K562 (cell line): Measurements from ENCODE around the gene ZNF362. TPM values are rescaled to one million over a fixed set of nuclear protein-coding genes. Genes with fewer than 3 reads are reported as not detected.

ENCODE experiments used
- ATAC-seq: fragments of 200-7000 bp; cut with Tn5 transposase; 3 replicates; pipeline ENCODE4 v1.9.1; 2020; ENCODE audit warnings: moderate library complexity
- BruUV-seq: library from RNA; stranded (reverse); fragments of 400-500 nt; replicated peaks from 2 replicates; lab custom pipeline; 2021; lab: Mats Ljungman, UMichigan
- CTCF ChIA-PET: fragments of 300-600 bp; formaldehyde crosslinking; extraction: SDS; loops from one replicate; lab custom pipeline; 2021; ENCODE audit warnings: low intra/inter-chr PET ratio; lab: Yijun Ruan, JAX
- POLR2A ChIA-PET: fragments of 300-600, 350-650 bp; sonication (Branson Sonifier 250); formaldehyde crosslinking; extraction: SDS; loops from one replicate; lab custom pipeline; 2021; ENCODE audit warnings: antibody characterized with exemption, inconsistent platforms; lab: Yijun Ruan, JAX
- DNase-seq, 4 experiments: peaks; one replicate each; pipeline versions ENCODE4 v3.0.0 to v3.0.0-alpha.2; 2011 to 2018; ENCODE audit warnings: low spot score in 3 of 4, mixed read lengths in 3 of 4; ENCODE audit errors: extremely low read depth in 1 of 4
- FAIRE-seq: peaks from 2 replicates; lab custom pipeline; 2011; peaks lifted over from hg19 to GRCh38; lab: Jason Lieb, UNC
- H2AFZ ChIP-seq: 2 replicates; pipeline ENCODE4 v1.6.0; 2011; ENCODE audit warnings: low read depth, low read length, control low read depth, inconsistent platforms
- H3K27ac ChIP-seq: fragments of 200-600 bp; 3 replicates; pipeline ENCODE4 v1.8.0; 2011; ENCODE audit warnings: low read depth, mild to moderate bottlenecking, control low read depth, inconsistent platforms, low read length, moderate library complexity, mixed read lengths; ENCODE audit errors: extremely low read depth
- H3K27me3 ChIP-seq, 2 experiments: fragments of 300-600 bp in 1 of 2; 2 replicates in 1 of 2; 3 replicates in 1 of 2; pipeline versions ENCODE4 v1.6.0 to v1.8.0; 2011; ENCODE audit warnings: inconsistent platforms in 2 of 2, low read length in 2 of 2, mild to moderate bottlenecking in 1 of 2, mixed read lengths in 1 of 2, moderate library complexity in 1 of 2; ENCODE audit not compliant: control insufficient read depth in 2 of 2, insufficient read depth in 2 of 2
- H3K36me3 ChIP-seq: fragments of 300-600 bp; 3 replicates; pipeline ENCODE4 v1.8.0; 2011; ENCODE audit warnings: mild to moderate bottlenecking, low read length, inconsistent platforms; ENCODE audit not compliant: control insufficient read depth, insufficient read depth
- H3K4me1 ChIP-seq, 2 experiments: fragments of 200-600 bp in 1 of 2; replicated peaks in 1 of 2; 2 replicates in 1 of 2; 3 replicates in 1 of 2; pipeline versions ENCODE4 v1.5.1 to v1.8.0; 2011; ENCODE audit warnings: inconsistent platforms in 2 of 2, low read length in 2 of 2, mild to moderate bottlenecking in 1 of 2, mixed read lengths in 1 of 2, moderate library complexity in 1 of 2; ENCODE audit not compliant: control insufficient read depth in 2 of 2, insufficient read depth in 2 of 2
- H3K4me2 ChIP-seq: 2 replicates; pipeline ENCODE4 v1.6.1; 2011; ENCODE audit warnings: low read length, control low read depth, inconsistent platforms, mixed read lengths; ENCODE audit not compliant: insufficient read depth
- H3K4me3 ChIP-seq: fragments of 200-600 bp; sonication (generic), shearing (Covaris generic); 2 replicates; pipeline ENCODE4 v1.5.1; 2016; ENCODE audit warnings: control low read depth, inconsistent platforms
- H3K79me2 ChIP-seq: fragments of 200-600 bp; 3 replicates; pipeline ENCODE4 v1.8.0; 2011; ENCODE audit warnings: low read length, inconsistent platforms; ENCODE audit not compliant: control insufficient read depth, insufficient read depth
- H3K9ac ChIP-seq, 2 experiments: 2 replicates each; pipeline versions ENCODE4 v1.6.0 to v1.6.1; 2011; ENCODE audit warnings: low read depth in 2 of 2, low read length in 2 of 2, control low read depth in 1 of 2, inconsistent platforms in 1 of 2, mild to moderate bottlenecking in 1 of 2, mixed read lengths in 1 of 2; ENCODE audit not compliant: insufficient read depth in 1 of 2
- H3K9me1 ChIP-seq: one replicate; pipeline ENCODE4 v1.6.0; 2011; ENCODE audit warnings: inconsistent platforms, mild to moderate bottlenecking, low read length, moderate library complexity; ENCODE audit not compliant: control insufficient read depth, insufficient read depth
- H3K9me3 ChIP-seq: replicated peaks from 2 replicates; pipeline ENCODE4 v1.5.1; 2011; ENCODE audit warnings: low read depth, low read length, inconsistent platforms; ENCODE audit not compliant: control insufficient read depth, insufficient read depth
- H4K20me1 ChIP-seq: replicated peaks from 2 replicates; pipeline ENCODE4 v1.6.1; 2011; ENCODE audit warnings: low read length, inconsistent platforms, mixed read lengths; ENCODE audit not compliant: control insufficient read depth, insufficient read depth
- CCNT2 ChIP-seq: IDR thresholded peaks from 2 replicates; pipeline ENCODE4 v1.6.1; 2011; ENCODE audit warnings: borderline replicate concordance, low read depth, mild to moderate bottlenecking, moderate library complexity, mixed read lengths, low read length; ENCODE audit not compliant: insufficient read length; ENCODE audit errors: extremely low read depth
- CHD7 ChIP-seq: fragments of 200-600 bp; sonication (generic); IDR thresholded peaks from one replicate; pipeline ENCODE4 v1.6.1; 2012; ENCODE audit warnings: mild to moderate bottlenecking, low read depth, low read length, inconsistent platforms
- FOXO4 ChIP-seq: fragments of 450-650 bp; formaldehyde crosslinking; IDR thresholded peaks from 2 replicates; pipeline ENCODE4 v1.4.0; 2020; ENCODE audit warnings: mild to moderate bottlenecking, moderate library complexity
- LARP7 ChIP-seq: fragments of 450-650 bp; IDR thresholded peaks from 2 replicates; pipeline ENCODE4 v1.6.1; 2016
- SAFB2 ChIP-seq: fragments of 200-400 bp; formaldehyde crosslinking; IDR thresholded peaks from 2 replicates; pipeline ENCODE4 v1.6.1; 2018; ENCODE audit warnings: borderline replicate concordance, low read length, low read depth, moderate library complexity; ENCODE audit not compliant: severe bottlenecking
- TCFL5 ChIP-seq: fragments of 250-450 bp; sonication (Bioruptor Pico); conservative IDR thresholded peaks from 2 replicates; pipeline ENCODE4 v1.6.1; 2021; ENCODE audit warnings: mild to moderate bottlenecking, moderate library complexity, matching md5 sums
- ZBED1 ChIP-seq: IDR thresholded peaks from 2 replicates; pipeline ENCODE4 v1.6.1; 2014
- ZFPM2 ChIP-seq: fragments of 250-450 bp; sonication (Bioruptor Pico); IDR thresholded peaks from 2 replicates; pipeline ENCODE4 v1.5.1; 2022; ENCODE audit warnings: mild to moderate bottlenecking
- ZNF668 ChIP-seq: fragments of 250-450 bp; sonication (Bioruptor Pico); IDR thresholded peaks from 2 replicates; pipeline ENCODE4 v1.8.0; 2022; ENCODE audit warnings: mild to moderate bottlenecking, inconsistent platforms
- ZNF79 ChIP-seq: fragments of 250-450 bp; sonication (Bioruptor Pico); IDR thresholded peaks from 2 replicates; pipeline ENCODE4 v1.4.0; 2020; ENCODE audit warnings: low read depth, mild to moderate bottlenecking, moderate library complexity
- WGBS: fragments of 100-300 bp; shearing (Covaris generic); methylation state at CpG from one replicate; pipeline ENCODE4 v1.1.6; 2016; ENCODE audit warnings: low coverage, mixed read lengths; ENCODE audit not compliant: insufficient coverage; ENCODE audit errors: missing lambda C conversion rate; 5-methylcytosine and 5-hydroxymethylcytosine counted together
- in situ Hi-C: fragments of 300-500 bp; cut with MboI; formaldehyde crosslinking; loops from 4 replicates; pipeline ENCODE4 v1.15.0; 2018; ENCODE audit warnings: inconsistent platforms, mixed read lengths
- intact Hi-C: fragments of 100-400 bp; cut with micrococcal nuclease; formaldehyde crosslinking; loops from 2 replicates; pipeline ENCODE4 v1.14.2; 2022
- polyA plus RNA-seq, 8 experiments: library from polyadenylated mRNA; depleted of rRNA in 4 of 8; stranded (reverse) in 5 of 8; unstranded in 3 of 8; fragments of >200 nt; fragmentation: Nextera tagmentation in 2 of 8; fragmentation: Illumina TruSeq in 1 of 8; extraction: Ambion mirVana in 2 of 8; extraction: Trizol in 1 of 8; gene quantifications; 2 replicates each; pipeline versions ENCODE4 v1.2.1 to v1.2.3, GENCODE V29; 2011 to 2014; ENCODE audit warnings: inconsistent platforms in 1 of 8, missing spikeins in 1 of 8
- total RNA-seq, 7 experiments: library from RNA; depleted of rRNA in 6 of 7; stranded (reverse); fragments of >200 nt in 6 of 7; fragmentation: Illumina TruSeq in 2 of 7; extraction: Trizol in 2 of 7; gene quantifications; 2 replicates each; pipeline versions ENCODE4 v1.2.1 to v1.2.3, GENCODE V29; 2011 to 2021; ENCODE audit warnings: low replicate concordance in 1 of 7

ZNF362 gene
- total and polyA plus RNA-seq, 9 of the 15 experiments (the other 6 are each of a cell fraction or from before 2014, with no cell fraction given), result 0.01 to 1.1 (median 0.35) TPM; not detected in 1

- intact Hi-C loops, result loop anchor here (10.0 kb wide), 1 partner anchor 158 kb away; no protein-coding TSS in a partner anchor
- no peak overlapping the region for H3K4me3 ChIP-seq
- BruUV-seq, result no TSS peak
- no peak for FAIRE-seq
- H2AFZ ChIP-seq, result no peak overlapping the region
- ATAC-seq, result no peak
- H3K4me1 ChIP-seq, result peaks cover 0 to 3% of the 10 kb centered on the region in 2 experiments; a peak in 1 of 5 replicates
- H4K20me1 ChIP-seq, result peaks cover 4% of the 10 kb centered on the region; the same call in 1 of the 2 replicates
- no peaks in the 10 kb centered on the region for H3K79me2 ChIP-seq
- peaks cover 17 to 35% of the 10 kb centered on the region in 2 experiments for H3K27me3 ChIP-seq
- no peak overlapping the region for H3K27ac ChIP-seq
- H3K9me1 ChIP-seq, result no peaks in the 10 kb centered on the region
- no peaks in the 10 kb centered on the region for H3K36me3 ChIP-seq
- no peak for DNase-seq
- H3K4me2 ChIP-seq, result no peak overlapping the region
- POLR2A ChIA-PET, result no interaction called here
- CTCF ChIA-PET, result no interaction called here
- in situ Hi-C loops, result loop anchor here (10.0 kb wide), 1 partner anchor 162 kb away; no protein-coding TSS in a partner anchor
- under 1% methylated on average over 13 of the region's 13 CpGs for WGBS
- H3K9me3 ChIP-seq, result no peaks in the 10 kb centered on the region
- no peak overlapping the region for H3K9ac ChIP-seq
- TF ChIP-seq LARP7, result no peak
- TF ChIP-seq ZBED1, result no peak
- no peak for TF ChIP-seq FOXO4 (CRISPR knock-in tag)
- TF ChIP-seq CCNT2, result no peak
- TF ChIP-seq ZNF668, result no peak
- TF ChIP-seq ZNF79 (CRISPR knock-in tag), result no peak
- TF ChIP-seq TCFL5 (CRISPR knock-in tag), result no peak
- TF ChIP-seq CHD7, result no peak
- no peak for TF ChIP-seq SAFB2
- TF ChIP-seq ZFPM2 (CRISPR knock-in tag), result no peak
Observed at GRCh38 chr1:33292726-33293340, 36.5 kb downstream of the ZNF362 start.
